GM19239 (cell line): ENCODE data around the gene KLHL29.

Experiments used
- DNase-seq: peaks from one replicate; pipeline ENCODE4 v3.0.0; 2011; ENCODE audit warnings: low spot score; ENCODE audit not compliant: insufficient read length
- FAIRE-seq: peaks from 2 replicates; lab custom pipeline; 2011; peaks lifted over from hg19 to GRCh38; lab: Jason Lieb, UNC

Gene KLHL29

GRCh38 chr2:23757686-23758433 is 372.9 kb downstream of the KLHL29 start:
- FAIRE-seq (no peak), DNase-seq (no peak)
